Middle frontal gyrus (tissue), 1 donor: ENCODE measurements around the gene CMIP.
"Not testable (repeated sequence)": the region's sequence is repeated elsewhere in the genome, so short reads cannot be mapped to it uniquely, and the experiment has no call there.

Experiments used
- DNase-seq: peaks from one replicate; pipeline ENCODE4 v3.0.0-alpha.2; 2015; ENCODE audit warnings: low spot score; ENCODE audit errors: extremely low spot score

Gene CMIP

GRCh38 chr16:81676883-81677737 is 232.5 kb downstream of the CMIP start:
- no peak for DNase-seq

- no peak for DNase-seq
Observed at GRCh38 chr16:81678326-81679095, 233.9 kb downstream of the CMIP start.

DNA sequence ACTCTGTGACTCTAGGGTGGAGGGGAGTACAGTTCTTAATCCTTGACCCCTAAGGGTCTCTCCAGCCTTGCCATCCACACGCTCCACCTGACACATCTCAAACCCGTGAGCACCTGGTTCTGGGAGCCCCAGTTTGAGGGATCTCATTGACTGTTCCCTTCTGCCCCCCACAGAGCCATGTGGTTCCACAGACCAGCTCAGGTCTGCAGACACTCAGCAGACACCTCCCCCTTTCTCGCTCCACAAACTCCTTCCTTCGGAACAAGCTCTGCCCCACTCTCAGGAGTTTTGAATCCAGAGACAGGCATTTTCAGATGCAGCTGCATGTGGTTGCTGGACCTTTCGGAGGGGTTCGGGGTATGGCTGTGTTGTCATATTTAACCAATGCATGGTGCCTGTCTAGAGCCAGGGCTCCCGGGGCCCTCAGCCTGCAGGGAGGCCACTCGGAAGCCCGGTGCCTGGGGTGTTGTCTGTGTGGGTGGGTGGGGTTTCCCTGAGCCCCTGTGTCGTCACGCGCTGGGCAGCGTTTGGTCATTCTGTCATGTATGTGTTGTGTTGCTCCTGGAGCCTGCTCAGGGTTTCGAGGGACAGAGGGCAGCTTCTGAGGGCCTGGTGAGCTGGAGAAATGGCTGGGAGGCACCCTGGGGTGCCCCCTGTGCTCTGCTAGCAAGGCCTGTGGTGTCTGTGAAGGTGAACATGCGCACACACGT is 235.3 kb downstream of the CMIP start:
- no peak for DNase-seq

GRCh38 chr16:81680444-81681275 is 236.1 kb downstream of the CMIP start:
- no peak for DNase-seq

DNA sequence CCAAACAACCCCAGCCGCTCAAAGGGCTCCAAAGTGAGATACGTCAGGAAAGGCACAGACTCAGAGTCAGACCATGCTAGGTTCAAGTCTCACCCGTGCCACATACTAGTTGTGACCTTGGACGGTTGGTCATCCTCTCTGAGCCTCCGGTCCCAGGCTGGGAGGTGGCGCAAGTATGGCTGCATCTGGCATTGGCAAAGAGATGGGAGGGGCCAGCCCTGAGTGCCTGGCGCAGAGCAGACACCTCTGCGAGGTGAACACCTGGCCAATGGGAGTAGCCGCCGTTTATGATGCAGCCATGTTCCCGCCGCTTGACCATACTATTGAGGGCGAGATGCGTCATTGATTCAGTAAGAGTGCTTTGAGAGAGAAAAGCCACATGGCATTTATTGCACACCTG is 236.7 kb downstream of the CMIP start:
- DNase-seq: no peak

DNA sequence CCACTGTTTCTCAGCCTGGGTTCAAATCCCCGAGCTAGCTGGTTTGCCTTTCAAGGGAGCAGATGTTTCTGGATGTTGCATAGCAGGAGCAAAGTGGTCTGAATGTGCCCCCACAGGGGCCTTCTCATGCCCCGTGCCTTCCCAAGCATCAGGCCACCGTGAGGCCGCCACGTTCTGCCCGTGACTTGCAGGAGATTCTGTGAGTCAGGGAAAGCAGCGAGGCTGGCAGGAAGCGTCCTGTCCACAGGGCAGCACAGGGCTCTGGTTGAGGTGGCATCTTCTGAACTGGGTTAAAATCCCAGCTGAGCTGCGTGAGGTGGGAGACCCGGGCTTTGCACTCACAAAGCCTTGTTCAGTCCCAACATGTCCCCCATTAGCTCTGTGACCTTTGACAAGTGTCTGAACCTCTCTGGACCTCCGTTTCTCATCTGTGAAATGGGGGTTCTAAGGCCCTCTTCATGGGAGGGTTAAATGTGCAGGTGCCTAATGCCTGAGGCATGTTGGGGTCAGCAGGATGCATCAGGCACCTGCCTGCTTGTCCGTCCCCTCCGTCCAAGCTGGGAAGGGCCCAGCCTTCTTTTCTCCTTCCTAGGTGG is 239.7 kb downstream of the CMIP start:
- DNase-seq: no peak

GRCh38 chr16:81684901-81685300 is 240.3 kb downstream of the CMIP start:
- DNase-seq: no peak

DNA sequence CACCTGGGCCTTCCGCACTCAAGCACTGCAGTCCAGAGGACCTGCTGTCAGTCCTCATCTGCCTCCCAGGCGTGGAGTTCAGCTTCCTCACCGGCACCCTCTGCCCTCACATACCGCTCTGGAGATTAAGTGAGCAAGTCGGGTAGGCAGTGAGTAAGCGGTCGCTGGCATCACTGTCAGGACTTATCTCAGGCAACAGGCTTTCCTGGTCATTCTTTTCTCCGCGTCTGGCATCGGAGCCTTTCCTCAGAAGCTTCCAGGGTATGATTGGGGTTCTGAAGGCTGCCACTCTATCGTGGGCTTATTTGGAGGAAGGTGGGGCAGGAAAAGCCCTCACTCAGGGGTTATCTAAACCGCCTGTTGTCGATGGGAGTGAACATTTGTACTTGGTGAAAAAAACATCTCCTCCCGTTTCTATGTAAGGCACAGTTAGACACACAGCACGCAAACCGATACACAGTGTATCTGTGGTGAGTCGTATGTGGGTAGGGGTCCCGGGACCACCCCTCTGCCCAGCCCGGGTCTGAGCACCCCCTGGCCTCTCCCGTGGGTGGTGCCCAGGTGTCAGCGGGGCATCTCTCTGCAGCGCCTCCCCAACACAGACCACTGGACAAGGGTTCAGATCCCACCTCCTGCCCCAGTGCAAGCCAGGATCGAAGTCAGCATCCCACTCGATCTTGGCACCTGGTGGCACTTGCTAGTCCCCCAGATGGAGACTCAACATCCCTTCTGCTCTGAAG is 242.0 kb downstream of the CMIP start:
- DNase-seq: no peak

GRCh38 chr16:81687131-81687456 is 242.5 kb downstream of the CMIP start:
- no peak for DNase-seq

- DNase-seq: no peak
Observed at GRCh38 chr16:81688182-81688581, 243.6 kb downstream of the CMIP start.

GRCh38 chr16:81688839-81689238 is 244.2 kb downstream of the CMIP start:
- not testable (repeated sequence) for DNase-seq

DNA sequence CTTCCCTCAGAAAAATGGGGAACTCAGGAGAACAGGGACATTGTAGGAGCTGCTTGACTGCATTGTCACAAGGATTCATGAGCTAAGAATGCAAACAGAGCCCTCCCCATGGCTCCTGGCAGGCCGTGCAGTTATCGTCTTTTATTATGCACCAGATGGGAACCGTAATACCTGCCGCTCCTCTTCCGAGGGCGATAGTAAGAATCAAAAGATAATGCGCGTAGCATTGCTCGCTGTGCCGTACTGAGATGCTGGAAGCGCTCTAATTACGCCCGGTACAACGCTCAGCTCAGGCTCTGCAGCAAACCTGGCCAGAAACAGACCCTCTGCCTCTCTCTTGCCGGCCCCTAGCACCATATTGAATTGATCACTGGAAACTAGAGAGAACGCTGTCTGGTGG is 247.4 kb downstream of the CMIP start:
- no peak for DNase-seq

- no peak for DNase-seq
Observed at GRCh38 chr16:81692571-81692970, 248.0 kb downstream of the CMIP start.

DNA sequence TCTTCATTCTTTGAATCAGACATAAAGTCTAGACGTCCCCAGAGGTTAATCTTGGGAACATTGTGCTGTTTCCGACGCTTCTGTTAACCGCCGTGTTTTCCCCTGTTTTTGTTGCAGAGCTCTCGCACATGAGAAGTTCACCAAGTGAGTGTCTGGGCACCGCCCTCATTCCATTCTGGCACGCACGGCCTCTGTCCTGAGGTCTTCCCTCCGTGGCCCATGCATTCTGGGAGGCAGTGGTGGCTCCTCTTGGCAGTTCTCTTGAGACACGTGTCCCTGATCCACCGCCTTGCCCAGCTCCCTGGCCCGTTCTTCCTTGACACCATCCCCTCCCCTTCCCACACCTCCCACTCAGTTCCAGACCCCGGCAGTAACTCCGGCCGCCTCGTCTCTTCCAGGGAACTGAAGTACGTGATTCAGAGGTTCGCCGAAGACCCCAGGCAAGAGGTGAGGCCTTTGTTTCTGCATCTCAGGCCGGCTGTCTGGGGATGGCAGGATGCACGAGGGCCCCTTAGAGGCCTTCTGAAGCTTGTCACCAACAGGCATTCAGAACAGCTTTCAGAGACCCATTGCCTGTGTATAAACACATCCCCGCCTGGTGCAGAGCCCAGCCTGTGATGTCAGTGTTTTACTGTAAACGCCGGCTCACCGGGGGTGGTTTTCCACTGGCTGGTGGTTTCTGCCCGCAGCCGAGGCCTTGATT is 248.6 kb downstream of the CMIP start:
- DNase-seq: no peak

DNA sequence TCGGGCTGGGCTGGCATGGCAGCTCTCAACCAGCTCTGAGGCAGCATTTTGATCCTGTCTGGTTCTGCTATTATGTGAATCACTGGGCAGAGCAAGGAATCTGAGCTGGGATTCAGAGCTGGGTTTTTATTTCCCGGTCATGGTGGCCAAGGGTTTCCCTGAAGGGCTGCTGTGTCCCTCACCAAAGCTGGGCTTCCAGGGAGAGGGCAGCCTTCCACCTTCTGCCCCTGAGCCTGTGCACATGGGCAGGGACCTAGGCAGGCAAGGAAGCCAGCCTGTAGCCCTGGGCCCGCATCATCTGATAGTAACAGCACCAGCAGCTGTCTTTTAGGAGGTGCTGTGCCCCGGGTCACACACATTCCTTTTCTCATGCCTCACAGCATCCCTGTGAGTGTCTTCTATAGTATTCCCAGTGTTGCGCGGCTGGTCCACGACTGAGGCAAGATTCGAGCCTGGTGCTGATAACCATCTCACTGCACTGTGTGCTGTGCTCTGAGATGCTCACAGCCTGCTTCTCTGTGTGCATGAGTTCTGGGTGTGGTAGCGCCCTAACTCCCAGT is 249.2 kb downstream of the CMIP start:
- DNase-seq: no peak

DNA sequence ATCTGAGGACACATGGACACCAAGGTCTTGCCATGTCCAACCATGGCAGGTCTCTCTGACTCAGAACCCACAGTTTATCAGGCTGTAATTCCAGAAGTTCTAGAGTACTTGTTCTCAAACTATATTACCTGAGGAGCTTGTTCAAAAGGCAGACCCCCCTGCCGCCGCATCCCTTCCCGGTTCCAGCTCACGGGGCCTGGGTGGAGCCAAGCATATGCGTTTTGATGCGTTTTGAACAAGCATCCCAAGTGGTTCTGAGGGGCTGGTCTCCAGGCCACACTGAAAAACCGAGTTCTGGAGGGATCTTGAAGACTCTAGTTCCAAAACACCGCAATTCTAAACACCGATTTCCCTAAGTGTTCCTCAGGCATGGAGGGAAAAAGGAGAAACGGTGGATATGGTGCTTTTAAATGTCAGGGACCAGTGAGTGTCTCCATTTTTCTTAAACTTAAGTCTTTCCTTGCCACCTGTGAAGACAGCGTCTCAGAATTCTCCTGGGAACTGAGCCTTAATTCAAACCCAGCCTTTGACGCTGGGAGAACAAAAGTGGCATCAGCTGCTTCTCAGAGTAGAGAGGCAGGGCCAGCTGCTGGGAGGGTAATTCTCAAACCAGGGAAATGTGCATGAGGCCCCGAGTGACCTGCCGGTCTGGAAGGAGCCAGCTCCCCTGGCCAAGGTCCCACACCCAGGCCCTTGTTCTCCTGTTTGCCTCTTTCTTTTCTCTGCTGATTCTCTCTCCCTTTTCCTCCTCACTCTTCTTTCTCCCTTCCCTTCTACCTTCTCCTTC is 250.1 kb downstream of the CMIP start:
- DNase-seq: no peak

- no peak for DNase-seq
Observed at GRCh38 chr16:81695321-81696165, 250.9 kb downstream of the CMIP start.
